ENCODE results near the gene ANKS1B.
"Not testable (repeated sequence)": the region's sequence is repeated elsewhere in the genome, so short reads cannot be mapped to it uniquely, and the experiment has no call there.

The ANKS1B gene

DNA sequence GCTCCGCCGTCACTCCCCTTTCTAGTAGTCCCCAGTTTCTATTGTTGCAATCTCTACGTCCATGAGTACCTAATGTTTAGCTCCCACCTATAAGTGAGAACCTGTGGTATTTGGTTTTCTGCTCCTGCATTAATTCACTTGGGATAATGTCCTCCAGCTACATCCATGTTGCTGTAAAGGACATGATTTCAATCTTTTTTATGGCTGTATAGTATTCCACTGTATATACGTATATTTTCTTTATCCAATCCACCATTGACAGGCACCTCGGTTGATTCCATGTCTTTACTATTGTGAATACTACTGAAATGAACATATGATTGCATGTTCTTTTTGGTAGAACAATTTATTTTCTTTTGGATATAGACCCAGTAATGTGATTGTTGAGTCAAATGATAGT lies 114.7 kb downstream of the ANKS1B start:
- no peaks in the 10 kb centered on the region for H3K4me1 Mint-ChIP-seq
- H3K9me3 Mint-ChIP-seq, result peaks cover 11% of the 10 kb centered on the region
- H3K4me3 Mint-ChIP-seq, result no peak overlapping the region
- H3K36me3 Mint-ChIP-seq, result no peaks in the 10 kb centered on the region
- CTCF ChIA-PET, result no interaction called here
- no peaks in the 10 kb centered on the region for H3K27me3 Mint-ChIP-seq
- H3K27ac Mint-ChIP-seq, result no peak overlapping the region
- DNase-seq, result no peak

DNA sequence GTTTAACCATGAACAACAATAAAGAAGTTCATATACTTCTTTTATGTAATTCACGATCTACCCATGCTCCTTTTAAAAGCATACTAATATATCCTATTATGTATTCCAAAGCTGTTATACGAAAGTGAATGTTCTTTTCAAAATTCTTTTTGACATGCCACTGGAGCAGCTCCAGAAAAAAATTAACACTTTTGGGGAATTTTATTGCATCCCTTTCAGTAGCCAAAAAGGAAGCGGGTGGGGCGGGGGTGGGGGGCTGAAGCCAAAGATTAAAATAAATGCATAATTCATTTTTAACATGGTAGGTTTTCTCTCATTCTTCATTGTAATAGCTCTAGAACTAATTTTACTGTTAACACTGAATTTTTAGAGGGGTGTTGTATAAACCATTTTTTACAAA lies 123.0 kb downstream of the ANKS1B start:
- no peaks in the 10 kb centered on the region for H3K4me1 Mint-ChIP-seq
- no peaks in the 10 kb centered on the region for H3K27me3 Mint-ChIP-seq
- no peak overlapping the region for H3K27ac Mint-ChIP-seq
- CTCF ChIA-PET, result no interaction called here
- no peak overlapping the region for H3K4me3 Mint-ChIP-seq
- H3K9me3 Mint-ChIP-seq, result no peaks in the 10 kb centered on the region
- no peaks in the 10 kb centered on the region for H3K36me3 Mint-ChIP-seq
- no peak for DNase-seq

DNA sequence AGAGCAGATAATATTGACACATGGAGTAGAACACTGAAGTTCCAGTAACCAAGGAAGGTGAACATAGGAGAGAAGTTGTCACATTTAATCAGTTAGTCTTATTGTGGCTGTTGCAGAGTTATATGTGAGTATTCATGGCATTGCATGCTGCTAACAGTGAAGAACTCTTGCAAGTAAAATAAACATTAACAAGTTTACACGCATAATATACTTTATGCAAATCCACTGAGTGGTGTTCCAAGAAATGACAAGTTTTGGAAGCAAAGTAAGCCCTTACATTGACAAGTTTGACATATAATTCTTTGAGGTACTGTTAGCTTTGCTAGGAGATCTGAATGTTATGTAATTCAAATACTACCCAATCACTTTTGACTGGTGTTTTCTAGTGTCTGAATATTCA lies 125.6 kb downstream of the ANKS1B start:
- no peak overlapping the region for H3K27ac Mint-ChIP-seq
- no peak for DNase-seq
- H3K9me3 Mint-ChIP-seq, result no peaks in the 10 kb centered on the region
- H3K4me3 Mint-ChIP-seq, result no peak overlapping the region
- H3K4me1 Mint-ChIP-seq, result no peaks in the 10 kb centered on the region
- CTCF ChIA-PET, result no interaction called here
- H3K27me3 Mint-ChIP-seq, result no peaks in the 10 kb centered on the region
- H3K36me3 Mint-ChIP-seq, result no peaks in the 10 kb centered on the region

DNA sequence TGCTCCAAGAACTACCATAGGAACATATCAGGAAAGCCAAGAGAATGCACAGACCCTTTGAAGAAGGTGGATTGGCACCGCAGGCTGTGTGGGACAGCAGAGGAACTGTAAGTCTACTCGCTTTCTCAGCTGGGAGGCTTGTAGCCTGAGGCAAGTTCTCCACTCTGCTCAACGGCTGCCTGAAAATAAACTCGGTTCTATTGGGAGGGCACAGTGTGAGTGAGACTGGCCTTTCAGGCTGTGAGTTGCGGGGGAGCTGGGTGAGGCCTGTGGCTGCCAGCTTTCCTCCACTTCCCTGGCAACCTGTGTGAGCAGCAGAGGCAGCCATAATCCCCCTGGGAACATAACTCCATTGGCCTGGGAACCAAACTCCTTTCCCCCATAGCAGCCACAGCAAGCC lies 132.1 kb downstream of the ANKS1B start:
- no peak for DNase-seq
- Mint-ChIP-seq H3K9me3 (peaks cover 3% of the 10 kb centered on the region), H3K36me3 (no peaks in the 10 kb centered on the region), H3K27me3 (no peaks in the 10 kb centered on the region), H3K4me1 (no peaks in the 10 kb centered on the region), H3K27ac (no peak overlapping the region), H3K4me3 (no peak overlapping the region)
- CTCF ChIA-PET, result interaction anchor here (1.1 kb wide), 1 partner anchor 62 kb away, joined by 3 read pairs; no protein-coding TSS in a partner anchor

DNA sequence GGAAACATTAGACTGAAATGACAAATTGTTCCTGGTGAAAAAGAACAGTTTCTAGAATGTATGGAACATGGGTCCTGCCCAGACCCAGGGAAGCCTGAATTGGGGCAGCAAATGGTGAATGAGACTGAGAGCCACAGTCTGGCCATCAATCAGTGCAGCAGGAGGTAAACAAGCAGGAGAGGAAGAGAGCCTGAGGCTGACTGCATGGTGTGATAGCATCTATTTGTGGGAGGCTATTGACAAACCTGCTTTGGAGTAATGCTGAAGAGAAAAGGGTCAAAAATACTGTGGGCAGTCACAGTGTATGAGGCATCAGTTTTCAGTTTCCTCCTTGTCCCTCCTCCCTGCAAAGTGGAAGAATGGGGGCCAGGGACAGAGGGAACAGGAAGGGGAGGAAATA lies 136.8 kb downstream of the ANKS1B start:
- no peaks in the 10 kb centered on the region for H3K27me3 Mint-ChIP-seq
- no peaks in the 10 kb centered on the region for H3K9me3 Mint-ChIP-seq
- CTCF ChIA-PET, result no interaction called here
- DNase-seq, result no peak
- H3K36me3 Mint-ChIP-seq, result no peaks in the 10 kb centered on the region
- no peak overlapping the region for H3K27ac Mint-ChIP-seq
- H3K4me1 Mint-ChIP-seq, result no peaks in the 10 kb centered on the region
- H3K4me3 Mint-ChIP-seq, result no peak overlapping the region

DNA sequence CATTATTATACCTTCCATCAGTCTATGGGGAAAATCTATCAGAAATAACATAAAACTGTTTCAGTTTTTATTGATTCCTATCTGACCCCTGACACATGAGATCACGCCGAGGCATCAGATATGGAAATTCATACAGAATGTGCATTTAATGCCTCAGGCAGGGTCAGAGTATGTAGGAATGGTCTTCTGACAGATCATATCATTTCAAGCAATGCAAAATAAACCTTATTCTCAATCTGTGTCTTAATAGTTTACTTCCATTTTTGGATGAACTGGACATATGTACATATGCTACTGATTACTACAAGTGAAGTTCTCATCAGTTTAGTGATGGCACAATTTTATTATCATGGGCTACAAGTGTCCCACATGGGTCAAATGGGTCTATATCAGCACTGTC lies 150.0 kb downstream of the ANKS1B start:
- Mint-ChIP-seq H3K27ac (no peak overlapping the region), H3K4me3 (no peak overlapping the region), H3K4me1 (no peaks in the 10 kb centered on the region), H3K27me3 (no peaks in the 10 kb centered on the region), H3K36me3 (no peaks in the 10 kb centered on the region), H3K9me3 (no peaks in the 10 kb centered on the region)
- CTCF ChIA-PET, result no interaction called here
- DNase-seq, result no peak

DNA sequence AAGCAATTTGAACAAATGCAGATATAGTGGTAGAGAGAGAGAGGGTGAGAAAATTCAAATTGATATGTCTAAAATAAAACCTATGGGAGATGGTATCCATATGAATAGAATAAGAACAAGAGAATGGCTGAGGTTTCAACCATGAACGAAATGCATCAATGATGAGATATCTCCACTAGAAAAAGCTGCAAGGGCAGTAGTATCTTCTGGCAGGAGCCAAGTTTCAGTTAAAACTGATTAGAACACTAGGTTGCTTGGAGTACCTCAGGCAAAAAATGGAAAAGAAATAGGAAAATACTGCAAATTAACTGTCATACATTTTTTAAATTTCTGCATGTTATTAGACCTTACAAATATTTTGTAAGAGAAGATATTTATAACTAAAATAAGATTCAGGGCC lies 151.3 kb downstream of the ANKS1B start:
- no peaks in the 10 kb centered on the region for H3K27me3 Mint-ChIP-seq
- CTCF ChIA-PET, result no interaction called here
- no peak overlapping the region for H3K27ac Mint-ChIP-seq
- no peak for DNase-seq
- H3K36me3 Mint-ChIP-seq, result no peaks in the 10 kb centered on the region
- no peaks in the 10 kb centered on the region for H3K4me1 Mint-ChIP-seq
- no peaks in the 10 kb centered on the region for H3K9me3 Mint-ChIP-seq
- no peak overlapping the region for H3K4me3 Mint-ChIP-seq

DNA sequence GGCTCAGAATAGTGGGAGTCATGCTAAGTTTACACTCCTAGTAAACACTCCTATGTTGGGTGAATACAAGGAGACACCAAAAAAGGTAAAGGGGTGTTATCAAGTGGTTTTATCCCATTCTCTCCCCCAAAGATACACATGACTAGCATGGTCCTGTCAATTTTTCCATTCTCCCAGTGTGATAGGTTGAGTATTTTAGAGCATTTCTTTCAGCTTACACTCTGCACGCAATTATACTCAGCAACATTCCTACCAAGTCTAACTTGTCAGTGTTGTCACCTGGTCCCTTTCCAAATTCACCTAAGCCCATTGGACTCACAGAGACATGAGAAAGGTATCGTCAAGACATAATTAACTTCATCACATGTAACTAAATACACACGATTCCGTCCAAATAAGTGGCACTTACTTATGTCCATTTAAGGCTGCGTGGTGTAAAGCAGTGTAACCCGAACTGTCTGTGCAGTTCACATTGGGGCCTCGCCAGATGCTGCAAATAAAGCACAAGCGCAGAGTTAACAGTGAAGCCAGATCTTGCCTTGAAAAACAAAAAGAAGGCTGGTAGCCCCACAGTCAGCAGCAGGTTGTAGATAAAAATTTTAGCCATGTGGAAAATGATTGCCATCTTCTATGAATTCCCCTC lies 159.7 kb downstream of the ANKS1B start:
- Mint-ChIP-seq H3K9me3 (no peaks in the 10 kb centered on the region), H3K4me3 (no peak overlapping the region), H3K36me3 (no peaks in the 10 kb centered on the region), H3K27me3 (no peaks in the 10 kb centered on the region), H3K27ac (no peak overlapping the region), H3K4me1 (no peaks in the 10 kb centered on the region)
- CTCF ChIA-PET, result no interaction called here
- DNase-seq, result no peak

DNA sequence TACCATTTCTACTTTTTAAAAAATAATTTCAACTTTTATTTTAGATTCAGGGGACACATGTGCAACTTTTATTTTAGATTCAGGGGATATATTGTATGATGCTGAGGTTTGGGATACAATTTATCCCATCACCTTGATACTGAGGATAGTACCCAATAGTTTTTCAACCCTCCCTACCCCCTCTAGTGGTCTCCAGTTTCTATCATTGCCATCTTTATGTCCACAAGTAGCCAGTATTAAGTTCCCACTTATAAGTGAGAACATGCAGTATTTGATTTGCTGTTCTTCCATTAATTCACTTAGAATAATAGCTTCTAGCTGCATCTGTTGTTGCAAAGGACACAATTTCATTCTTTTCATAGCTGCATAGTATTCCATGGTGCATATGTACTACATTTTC lies 162.5 kb downstream of the ANKS1B start:
- Mint-ChIP-seq H3K9me3 (no peaks in the 10 kb centered on the region), H3K4me1 (no peaks in the 10 kb centered on the region), H3K27me3 (no peaks in the 10 kb centered on the region), H3K4me3 (no peak overlapping the region), H3K27ac (no peak overlapping the region), H3K36me3 (no peaks in the 10 kb centered on the region)
- CTCF ChIA-PET, result no interaction called here
- no peak for DNase-seq

DNA sequence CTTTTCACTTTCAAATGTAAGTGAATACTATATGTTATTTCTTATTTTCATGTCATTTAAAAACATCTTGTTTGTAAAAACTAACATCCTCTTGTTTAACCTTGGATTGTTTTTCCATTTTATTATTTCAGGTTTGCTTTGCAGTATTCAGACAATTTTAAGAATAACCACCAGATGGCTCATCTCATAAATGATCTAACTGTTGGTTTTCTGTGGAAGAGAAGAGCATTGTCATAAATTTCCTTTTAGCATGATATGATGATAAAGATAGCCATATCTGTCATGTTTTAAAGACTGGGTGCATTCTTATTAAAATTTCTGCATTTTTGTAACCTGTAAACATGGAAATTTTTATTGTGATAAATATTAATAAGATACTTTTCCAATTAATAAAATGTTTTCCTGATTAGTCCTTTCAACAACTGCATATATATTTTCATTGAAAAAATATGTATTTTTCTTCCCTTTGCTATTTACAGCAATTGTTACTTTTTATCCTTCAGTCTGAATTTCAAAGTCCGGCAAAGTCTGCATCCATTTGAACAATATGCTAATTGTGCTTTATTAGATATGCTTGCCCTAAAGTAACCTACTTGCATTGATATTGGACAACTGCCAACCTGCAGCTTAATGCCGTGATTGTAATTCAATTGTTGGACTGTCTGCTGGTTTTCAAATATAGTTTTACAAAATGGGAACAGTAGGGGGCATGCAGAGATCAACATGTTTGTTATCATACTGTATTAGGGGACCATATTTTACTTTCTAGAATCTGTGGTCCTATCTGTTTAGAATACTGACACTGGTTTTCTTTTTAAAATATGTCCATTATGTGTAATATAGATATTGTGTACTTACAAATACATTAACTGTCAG lies 173.8 kb downstream of the ANKS1B start:
- H3K4me1 Mint-ChIP-seq, result no peaks in the 10 kb centered on the region
- H3K36me3 Mint-ChIP-seq, result no peaks in the 10 kb centered on the region
- no peak overlapping the region for H3K4me3 Mint-ChIP-seq
- CTCF ChIA-PET, result no interaction called here
- no peak for DNase-seq
- no peaks in the 10 kb centered on the region for H3K9me3 Mint-ChIP-seq
- H3K27ac Mint-ChIP-seq, result no peak overlapping the region
- H3K27me3 Mint-ChIP-seq, result no peaks in the 10 kb centered on the region

DNA sequence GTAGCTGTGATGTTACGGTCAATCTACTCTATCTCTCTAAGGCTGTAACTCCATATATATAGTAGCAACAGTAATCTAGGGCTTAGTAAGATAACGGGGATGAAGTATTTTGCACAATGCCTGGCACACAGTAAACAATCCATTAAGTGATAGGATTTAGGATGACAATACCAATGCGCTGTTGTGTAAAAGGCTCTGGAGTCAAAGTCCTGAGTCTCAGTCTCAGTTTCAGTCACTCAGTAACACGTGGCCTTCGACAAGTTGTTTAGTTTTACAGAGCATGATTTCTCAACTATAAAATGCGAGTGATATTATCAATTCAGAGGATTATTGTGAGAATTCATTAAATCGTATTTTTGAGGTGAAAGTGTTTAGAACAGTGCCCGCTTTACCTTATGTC lies 174.8 kb downstream of the ANKS1B start:
- CTCF ChIA-PET, result no interaction called here
- Mint-ChIP-seq H3K27me3 (no peaks in the 10 kb centered on the region), H3K27ac (no peak overlapping the region), H3K36me3 (no peaks in the 10 kb centered on the region), H3K4me3 (no peak overlapping the region), H3K9me3 (peaks cover 2% of the 10 kb centered on the region), H3K4me1 (no peaks in the 10 kb centered on the region)
- no peak for DNase-seq

DNA sequence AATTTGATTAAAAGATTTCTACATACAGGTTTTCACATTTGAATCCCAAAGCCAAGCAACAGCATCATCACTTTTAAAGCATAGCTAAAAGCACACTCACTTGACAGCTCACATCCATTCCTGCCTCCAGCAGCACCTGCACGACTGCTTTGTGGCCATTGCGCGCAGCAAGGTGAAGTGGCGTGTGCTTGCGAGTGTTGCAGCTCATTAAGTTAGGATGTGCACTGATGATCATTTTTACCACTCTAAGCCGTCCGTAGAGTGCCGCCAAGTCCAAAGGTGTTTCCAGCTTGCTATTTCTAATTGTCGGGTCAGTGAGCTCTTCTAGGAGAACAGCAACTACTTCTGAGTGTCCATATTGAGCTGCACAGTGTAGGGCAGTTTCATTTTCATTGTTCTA lies 178.4 kb downstream of the ANKS1B start:
- Mint-ChIP-seq H3K27ac (no peak overlapping the region), H3K27me3 (no peaks in the 10 kb centered on the region), H3K4me3 (no peak overlapping the region), H3K9me3 (peaks cover 2% of the 10 kb centered on the region), H3K4me1 (no peaks in the 10 kb centered on the region), H3K36me3 (no peaks in the 10 kb centered on the region)
- no peak for DNase-seq
- CTCF ChIA-PET, result no interaction called here

DNA sequence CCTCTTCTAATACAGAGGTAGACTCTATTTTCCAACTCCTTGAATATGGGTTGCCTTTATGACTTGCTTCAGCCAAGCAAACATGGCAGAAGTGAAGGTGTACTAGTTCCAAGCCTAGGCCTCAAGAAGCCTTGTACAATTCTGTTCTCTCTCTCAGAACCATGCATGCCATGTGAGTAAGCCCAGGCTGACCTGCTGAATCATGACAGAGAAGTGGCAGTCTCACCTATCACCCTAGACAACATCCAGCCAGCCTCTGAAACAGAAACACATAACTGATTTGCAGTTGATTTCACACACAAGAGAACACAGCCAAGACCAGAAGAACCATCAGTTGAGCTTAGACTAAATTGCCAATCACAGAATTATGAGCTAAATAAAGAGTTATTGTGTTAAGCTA lies 180.0 kb downstream of the ANKS1B start:
- no peak overlapping the region for H3K4me3 Mint-ChIP-seq
- CTCF ChIA-PET, result no interaction called here
- no peak overlapping the region for H3K27ac Mint-ChIP-seq
- DNase-seq, result no peak
- H3K36me3 Mint-ChIP-seq, result no peaks in the 10 kb centered on the region
- peaks cover 2% of the 10 kb centered on the region for H3K9me3 Mint-ChIP-seq
- H3K4me1 Mint-ChIP-seq, result no peaks in the 10 kb centered on the region
- H3K27me3 Mint-ChIP-seq, result no peaks in the 10 kb centered on the region

DNA sequence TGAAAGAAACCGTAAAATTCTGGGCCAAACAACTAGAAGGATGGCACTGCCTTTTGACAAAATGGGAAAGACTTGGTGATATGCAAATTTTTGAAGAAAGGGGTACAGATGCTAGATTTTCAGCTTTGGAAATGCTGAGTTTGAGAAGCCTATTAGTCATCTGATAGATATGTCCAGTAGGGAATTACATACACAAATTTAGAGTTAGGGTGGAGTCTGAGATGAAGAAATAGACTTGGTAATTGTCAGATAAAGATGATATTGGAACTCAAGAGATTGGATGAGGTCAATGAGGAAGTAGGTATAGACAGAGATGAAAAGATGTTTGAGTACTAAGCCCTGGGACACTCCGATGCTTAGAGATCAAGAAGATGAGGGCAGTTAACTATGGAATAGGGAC lies 184.1 kb downstream of the ANKS1B start:
- H3K9me3 Mint-ChIP-seq, result peaks cover under 1% of the 10 kb centered on the region
- H3K27me3 Mint-ChIP-seq, result no peaks in the 10 kb centered on the region
- H3K36me3 Mint-ChIP-seq, result no peaks in the 10 kb centered on the region
- H3K4me1 Mint-ChIP-seq, result no peaks in the 10 kb centered on the region
- no peak overlapping the region for H3K4me3 Mint-ChIP-seq
- no peak for DNase-seq
- no peak overlapping the region for H3K27ac Mint-ChIP-seq
- CTCF ChIA-PET, result no interaction called here

DNA sequence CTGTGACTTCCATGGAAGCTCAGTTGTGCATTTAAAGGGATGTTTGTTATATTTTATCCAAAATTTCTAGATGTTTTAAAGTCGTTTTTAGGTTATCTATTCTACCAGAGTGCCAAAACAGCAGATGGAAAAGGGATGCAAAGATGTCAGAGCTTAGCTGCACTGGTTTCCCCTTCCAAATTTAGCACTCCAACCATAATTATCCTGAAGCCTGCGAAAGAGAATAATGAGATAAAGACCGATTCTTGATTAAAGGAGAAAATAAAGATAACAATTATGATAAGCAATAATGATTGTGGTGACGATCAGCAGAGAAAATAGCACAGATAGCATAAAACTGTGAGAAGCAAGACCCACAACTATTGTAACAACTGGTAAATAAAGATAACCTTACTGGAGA lies 186.8 kb downstream of the ANKS1B start:
- H3K9me3 Mint-ChIP-seq, CTCF ChIA-PET, H3K4me3 Mint-ChIP-seq, DNase-seq, H3K27me3 Mint-ChIP-seq, H3K27ac Mint-ChIP-seq, H3K4me1 Mint-ChIP-seq, H3K36me3 Mint-ChIP-seq: not testable (repeated sequence)

Measured in activated naive CD4-positive, alpha-beta T cell treated with anti-CD3 and anti-CD28 coated beads, Interleukin-2, amount 10 ng/mL, durations not matched to agents 7 days and 5 days (primary cell).